ENCODE data around the gene NRARP.

Gene NRARP

DNA sequence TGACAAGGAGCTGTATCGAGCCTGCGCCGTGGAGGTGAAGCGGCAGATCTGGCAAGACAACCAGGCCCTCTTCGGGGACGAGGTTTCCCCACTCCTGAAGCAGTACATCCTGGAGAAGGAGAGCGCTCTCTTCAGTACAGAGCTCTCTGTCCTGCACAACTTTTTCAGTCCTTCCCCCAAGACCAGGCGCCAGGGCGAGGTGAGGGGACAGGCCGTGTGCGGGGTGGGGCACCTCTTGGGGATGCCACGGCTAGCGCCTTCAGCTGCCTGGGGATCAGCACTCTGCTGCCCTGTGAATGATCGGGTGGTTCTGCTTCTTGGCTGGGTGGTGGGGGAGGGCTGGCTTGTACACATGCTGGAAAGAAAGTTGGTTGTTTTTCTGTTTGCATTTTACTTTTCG, 45.2 kb downstream of the NRARP start:
- no peak for DNase-seq (ENCODE audit: low read depth)

DNA sequence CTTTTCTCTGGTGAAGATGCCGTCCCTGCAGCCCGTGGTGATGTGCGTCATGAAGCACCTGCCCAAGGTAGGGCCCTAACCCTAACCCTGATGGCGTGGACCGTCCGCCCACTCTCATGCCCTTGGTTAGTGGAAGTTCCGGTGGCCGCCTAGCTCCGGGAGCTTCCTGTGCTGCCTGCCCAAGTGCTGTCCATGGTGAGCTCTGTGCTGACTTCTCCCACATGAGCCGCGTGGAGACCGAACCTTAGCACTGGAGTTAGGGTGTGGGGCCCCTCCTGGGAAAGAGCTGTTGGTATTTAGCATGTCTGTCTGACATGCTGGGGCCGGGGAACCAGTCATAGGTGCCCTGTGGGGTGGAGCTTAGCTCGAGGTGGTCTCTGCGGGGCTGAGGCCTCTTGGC, 45.7 kb downstream of the NRARP start:
- no peak for DNase-seq (ENCODE audit: low read depth)

DNA sequence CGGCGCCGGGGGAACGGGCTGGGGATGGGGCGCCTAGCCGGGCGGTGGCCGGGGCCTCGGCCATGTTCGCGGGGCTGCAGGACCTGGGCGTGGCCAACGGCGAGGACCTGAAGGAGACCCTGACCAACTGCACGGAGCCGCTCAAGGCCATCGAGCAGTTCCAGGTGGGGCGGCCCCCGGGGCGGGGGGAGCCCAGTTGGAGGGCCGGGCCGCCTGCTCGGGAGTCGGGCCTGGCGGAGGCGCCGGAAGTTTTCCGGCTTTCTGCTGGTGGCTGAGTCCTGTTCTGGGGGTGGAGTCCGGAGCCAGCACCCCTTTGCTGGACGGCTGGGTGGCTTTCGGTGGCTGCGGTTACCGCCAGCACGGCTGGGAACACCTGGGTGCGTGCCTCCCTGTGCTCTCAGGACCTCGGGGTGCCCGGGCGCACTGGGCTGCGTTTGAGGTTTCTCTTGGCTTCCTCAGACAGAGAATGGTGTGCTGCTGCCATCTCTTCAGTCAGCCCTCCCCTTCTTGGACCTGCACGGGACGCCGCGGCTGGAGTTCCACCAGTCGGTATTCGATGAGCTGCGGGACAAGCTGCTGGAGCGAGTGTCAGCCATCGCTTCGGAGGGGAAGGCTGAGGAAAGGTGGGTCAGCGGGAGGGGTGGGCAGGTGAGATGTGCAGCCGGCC, 46.5 kb downstream of the NRARP start:
- no peak for DNase-seq (ENCODE audit: low read depth)

DNA sequence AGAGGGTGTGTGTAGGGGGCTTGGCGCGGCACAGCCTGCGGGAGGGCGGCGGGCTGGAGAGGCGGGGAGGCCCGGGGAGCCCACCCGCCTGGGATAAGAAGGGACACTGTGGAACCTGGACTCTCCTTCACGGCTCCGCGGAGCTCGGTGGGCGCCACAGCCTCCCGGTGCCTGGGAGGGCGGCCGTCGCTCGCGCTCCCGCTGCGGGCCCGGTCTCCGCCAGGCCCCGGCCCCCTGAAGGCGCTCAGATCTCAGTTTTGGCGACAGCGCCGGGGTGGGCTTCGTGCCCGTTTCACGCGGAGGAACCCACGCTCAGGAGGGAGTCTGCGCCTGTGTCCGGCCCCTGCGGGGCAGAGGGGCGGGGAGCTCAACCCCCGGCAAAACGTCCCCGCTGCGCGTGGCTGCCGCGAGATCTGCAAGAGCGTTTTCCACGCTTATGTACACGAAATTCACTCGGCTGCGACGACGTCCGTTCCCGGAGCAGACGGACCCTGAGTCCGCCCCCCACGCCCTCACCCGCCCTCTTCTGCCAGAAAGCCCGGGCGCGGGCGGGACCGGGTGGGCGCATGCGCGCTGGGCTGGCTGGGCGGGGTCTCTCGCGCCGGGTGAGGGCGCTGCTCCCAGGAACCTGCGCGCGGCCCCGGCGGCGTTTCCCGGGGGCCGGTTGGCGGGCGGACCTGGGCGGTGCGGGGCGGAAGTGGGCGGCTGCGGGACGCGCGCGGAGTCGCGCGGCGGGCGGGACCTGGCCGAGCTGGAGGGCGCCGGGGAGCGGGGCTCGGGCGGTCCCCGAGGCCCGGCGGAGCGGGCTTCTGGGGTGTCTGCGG, 47.2 kb downstream of the NRARP start, which contains the start of gene NELFB:
TSS of gene NELFB (plus strand) at position 704 of the 824 bp plus-strand sequence.
- DNase-seq (ENCODE audit: low read depth): peak; percentile 95

DNA sequence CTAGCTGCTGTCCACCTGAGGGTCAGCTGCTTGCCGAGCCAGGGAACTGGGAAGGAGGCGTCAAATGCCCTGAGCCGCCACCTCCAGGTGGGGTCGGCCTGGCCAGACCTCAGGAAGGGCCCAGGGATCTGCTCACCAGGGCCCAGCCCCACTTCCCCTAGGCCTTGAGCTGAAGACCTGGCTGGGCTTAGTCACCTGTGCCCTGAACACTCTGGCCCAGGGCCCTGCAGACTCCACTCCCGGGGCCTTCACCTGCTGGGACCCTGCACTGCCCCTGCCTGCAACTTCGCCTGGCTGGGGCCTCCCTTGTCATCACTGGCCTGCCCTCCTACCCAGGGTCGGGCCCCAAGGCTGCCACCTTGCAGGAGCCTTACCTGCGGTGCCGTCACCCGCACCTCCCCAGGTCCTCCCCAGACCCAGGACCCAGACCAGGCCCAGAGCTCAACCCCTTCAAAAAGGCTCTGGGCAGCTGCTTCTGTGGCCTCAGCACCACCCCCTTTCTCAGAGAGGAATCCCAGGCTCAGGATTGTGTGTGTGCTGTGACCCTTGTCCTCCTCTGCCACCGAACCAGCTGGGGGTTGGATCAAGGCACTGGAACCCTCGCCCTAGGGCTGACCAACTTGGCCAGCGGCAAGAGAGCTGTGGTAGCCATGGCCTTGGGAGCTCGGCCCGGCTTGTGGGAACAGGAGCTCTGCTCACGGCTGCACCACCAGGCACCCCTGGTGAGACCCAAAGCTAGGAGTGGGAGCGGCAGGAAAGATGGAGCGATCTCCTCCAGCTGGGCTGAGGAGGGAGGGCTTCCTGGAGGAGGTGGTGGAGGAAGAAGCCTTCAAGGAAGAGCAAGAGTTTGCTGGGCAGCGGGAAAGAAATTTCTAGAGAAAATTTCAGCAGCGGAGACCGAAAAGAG, 48.1 kb downstream of the NRARP start:
- DNase-seq (ENCODE audit: low read depth): no peak

DNA sequence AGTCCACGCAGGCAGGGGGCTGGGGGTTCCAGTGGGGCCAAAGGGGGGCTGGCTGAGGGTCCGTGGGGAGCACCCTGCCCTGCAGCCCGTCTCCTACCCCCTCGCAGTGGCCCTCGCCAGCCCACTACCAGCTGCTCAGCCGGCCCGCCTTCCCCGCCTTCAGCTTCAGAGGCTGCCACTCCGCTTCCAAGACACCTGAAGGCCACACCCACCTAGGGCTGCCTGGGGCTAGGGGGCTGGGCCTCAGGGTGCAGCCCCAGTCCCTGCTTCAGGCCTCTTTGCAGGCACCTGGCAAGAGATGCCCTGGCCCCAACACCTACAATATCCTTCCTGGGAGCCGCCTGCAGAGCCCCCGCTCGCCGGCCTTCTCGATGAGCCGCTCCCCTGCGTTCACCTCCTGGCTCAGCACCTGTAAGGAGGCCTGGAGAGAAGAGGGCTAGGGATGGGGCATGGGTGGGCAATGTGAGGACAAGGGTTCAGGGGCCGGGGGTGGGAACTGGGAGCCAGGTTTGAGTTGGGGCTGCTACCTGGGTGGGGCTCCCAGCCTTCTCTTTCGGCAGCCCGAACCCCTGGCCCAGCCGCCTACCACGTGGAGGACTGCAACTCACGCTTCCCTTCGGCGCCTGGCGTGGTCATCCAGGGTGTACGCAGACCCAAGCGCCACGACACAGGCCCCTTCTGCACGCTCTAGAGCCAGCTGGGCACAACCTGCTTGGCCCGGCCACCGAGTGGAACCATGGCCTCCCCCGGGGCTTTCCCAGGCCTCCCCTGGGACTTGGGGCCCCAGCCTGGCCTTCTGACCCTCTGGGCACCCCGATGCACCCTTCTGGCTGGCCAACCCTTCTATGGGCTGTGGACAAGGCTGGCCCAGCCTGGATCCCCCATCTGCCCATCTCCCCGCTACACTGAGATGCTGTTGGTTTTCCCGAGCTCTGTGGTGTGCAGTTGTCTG, 49.2 kb downstream of the NRARP start:
- no peak for DNase-seq (ENCODE audit: low read depth)

DNA sequence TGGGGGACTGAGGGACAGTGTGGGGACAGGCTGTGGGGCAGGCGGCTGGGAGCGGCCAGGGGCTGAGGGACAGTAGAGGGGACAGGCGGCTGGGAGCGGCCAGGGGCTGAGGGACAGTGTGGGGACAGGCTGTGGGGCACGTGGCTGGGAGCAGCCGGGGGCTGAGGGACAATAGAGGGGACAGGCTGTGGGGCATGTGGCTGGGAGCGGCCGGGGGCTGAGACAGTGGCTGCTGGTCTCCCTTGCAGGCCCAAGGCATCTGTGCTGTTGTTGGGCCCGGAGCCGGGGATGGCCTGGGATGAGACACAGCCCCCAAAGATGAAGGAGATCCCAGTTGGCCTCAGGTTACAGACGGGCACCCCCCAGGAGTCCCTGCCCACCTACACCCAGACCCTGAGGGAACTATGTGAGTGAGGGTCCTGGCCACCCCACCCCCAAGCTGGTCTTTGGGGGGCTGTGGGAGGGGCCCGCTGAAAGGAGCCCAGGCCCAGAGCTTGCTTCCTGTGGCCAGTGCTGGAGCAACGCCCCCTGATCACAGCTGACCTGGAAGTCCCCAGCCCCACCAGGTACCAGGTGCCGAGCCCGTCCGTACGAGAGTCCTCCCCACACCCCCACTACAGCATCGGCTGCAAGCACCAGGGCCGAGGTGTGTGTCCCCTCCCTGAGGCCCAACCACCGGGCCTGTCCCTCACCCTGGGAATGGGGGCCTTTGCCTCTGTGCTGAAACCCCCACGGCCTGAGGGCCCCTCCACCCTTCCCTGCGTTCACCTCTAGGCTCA, 50.4 kb downstream of the NRARP start:
- no peak for DNase-seq (ENCODE audit: low read depth)

DNA sequence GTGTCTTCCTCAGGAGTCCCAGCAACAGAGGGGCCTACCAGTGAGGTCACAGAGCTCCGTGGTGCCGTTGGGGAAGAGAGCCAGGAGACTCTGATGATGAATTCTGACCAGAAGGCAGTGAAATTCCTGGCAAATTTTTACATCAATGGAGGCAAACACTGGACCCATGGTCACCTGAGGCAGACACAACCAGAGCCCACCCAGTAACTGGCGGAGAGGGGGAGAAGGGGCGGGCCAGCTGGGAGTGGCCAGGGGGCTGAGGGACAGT, 50.9 kb downstream of the NRARP start, which contains the start of gene STPG3:
TSS of gene STPG3 (plus strand) at position 93 of the 268 bp plus-strand sequence. CDS start at position 94, 1 bp downstream.
- DNase-seq (ENCODE audit: low read depth): no peak

DNA sequence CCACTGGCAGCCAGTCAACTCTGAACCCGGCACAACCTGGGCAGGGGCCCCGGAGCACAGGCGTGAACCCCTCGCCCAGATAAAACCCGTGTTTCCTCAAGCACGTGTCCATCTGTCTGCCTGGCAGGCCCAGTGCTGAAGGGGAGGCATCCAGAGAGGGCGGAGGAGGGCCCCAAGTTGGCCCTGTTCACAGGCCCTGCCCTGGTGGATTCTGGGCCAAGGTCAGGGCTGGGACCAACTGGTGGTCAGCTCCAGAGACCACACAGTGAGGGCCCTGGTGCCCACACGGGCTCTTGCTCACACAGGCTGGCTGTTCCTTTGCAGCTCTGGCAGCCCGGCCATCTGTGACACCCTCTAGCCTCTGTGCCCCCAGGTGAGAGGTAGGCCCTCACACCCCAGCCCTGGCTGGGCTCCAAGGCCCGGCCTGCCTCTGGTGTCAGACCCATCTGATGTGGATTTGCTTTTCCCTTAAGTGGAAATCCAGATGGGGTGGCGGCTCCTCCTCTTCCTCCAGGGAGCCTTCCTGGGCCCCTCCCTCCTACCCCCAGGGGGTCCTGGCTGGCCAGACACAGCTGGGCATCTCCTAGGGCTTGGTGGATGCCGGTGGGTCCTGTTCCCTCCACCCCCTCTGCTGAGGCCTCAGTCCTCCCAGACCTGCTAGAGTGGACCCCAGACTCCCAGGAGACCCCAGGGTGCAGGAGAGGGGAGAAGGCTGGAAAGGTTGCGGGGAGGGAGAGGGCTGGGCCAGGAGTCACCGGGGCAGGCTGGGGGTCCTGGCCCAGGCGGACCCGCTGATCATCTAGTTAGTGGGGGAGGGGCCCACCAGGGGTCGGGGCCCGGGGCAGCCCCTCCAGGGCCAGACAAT, 51.5 kb downstream of the NRARP start:
- no peak for DNase-seq (ENCODE audit: low read depth)

All from activated T-helper 9 cell treated with anti-CD3 and anti-CD28 coated beads, Interleukin-2, amount 50 U/mL, for 16 hours (primary cell).